ENCODE data around the gene CDC5L.

DNA sequence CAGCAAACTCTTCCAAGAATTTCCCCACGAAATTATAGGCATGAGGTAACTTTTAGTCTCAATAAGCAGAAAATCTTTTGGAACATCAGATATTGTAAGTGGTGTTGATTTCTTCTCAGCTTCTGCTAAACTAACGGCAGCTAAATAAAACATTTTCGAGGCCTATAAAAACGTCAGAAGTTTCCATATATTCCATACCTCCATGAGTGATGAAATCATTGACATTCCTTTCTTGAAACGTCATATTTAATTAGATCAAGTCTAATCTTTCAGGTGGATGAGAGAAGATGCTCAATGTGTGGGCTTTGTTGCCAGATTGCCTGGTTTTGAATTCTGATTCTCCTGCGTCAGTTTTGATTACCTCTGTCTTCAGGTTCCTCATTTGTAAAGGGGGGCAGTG is 81.3 kb downstream of the CDC5L start:
- TF ChIP-seq POLR2A (IDR thresholded peaks at IDR 0.05; ENCODE audit: extremely low read depth, insufficient read length) (no peak), CTCF (IDR thresholded peaks at IDR 0.05; ENCODE audit: low read depth, low read length) (no peak), MAX (IDR thresholded peaks at IDR 0.05; ENCODE audit: low read depth, low read length) (no peak), MYC (IDR thresholded peaks at IDR 0.05; ENCODE audit: low read depth, low read length) (no peak)
